ENCODE measurements around the gene GALNT11. TPM values are rescaled to one million over a fixed set of nuclear protein-coding genes. Genes with fewer than 3 reads are reported as not detected.

The GALNT11 gene
- polyA plus RNA-seq, 3 donors: 103 to 145 (median 125) TPM

GRCh38 chr7:152090747-152091146 is 65.3 kb downstream of the GALNT11 start:
- DNase-seq (ENCODE audit: extremely low read depth in 1 of 11, low read depth in 9 of 11, low spot score in 4 of 11): no peak

DNA sequence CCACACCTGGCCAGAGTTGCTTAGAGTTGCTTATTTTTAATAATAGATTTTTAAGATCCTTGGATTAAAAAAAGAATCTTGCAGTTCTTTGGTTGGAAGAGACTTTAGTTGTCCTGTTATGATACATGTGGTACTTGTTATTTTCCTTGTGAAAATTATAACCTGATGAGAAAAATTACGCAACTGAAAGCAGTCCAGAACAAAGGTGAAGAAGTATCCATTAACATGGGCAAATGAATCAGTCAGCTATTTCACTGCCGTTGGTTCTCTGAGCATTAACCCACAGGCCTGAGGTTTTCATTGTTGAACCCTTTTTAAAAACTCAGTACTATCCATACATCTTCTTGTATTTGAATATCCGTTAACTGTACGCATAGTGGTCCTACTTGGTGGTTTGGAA is 68.2 kb downstream of the GALNT11 start:
- no peak for DNase-seq (ENCODE audit: extremely low read depth in 1 of 11, low read depth in 9 of 11, low spot score in 4 of 11)

- no peak for DNase-seq (ENCODE audit: extremely low read depth in 1 of 11, low read depth in 9 of 11, low spot score in 4 of 11)
Observed at GRCh38 chr7:152095771-152096170, 70.3 kb downstream of the GALNT11 start.

DNA sequence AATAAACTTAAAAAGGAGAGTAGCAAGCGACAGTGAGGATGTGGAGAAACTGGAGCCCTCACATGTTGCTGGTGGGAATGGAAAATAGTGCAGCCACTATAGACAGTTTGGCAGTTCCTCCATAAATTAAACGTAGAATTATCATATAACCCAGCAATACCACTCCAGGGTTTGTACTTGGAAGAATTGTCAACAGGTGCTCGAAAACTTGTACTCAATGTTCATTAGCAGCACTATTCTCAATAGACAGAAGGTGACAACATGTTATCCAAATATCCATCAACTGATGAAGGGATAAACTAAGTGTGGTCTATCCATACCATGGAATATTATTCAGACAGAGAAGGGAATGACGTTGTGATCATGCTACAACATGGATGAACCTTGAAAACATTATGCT is 71.9 kb downstream of the GALNT11 start:
- no peak for DNase-seq (ENCODE audit: extremely low read depth in 1 of 11, low read depth in 9 of 11, low spot score in 4 of 11)

DNA sequence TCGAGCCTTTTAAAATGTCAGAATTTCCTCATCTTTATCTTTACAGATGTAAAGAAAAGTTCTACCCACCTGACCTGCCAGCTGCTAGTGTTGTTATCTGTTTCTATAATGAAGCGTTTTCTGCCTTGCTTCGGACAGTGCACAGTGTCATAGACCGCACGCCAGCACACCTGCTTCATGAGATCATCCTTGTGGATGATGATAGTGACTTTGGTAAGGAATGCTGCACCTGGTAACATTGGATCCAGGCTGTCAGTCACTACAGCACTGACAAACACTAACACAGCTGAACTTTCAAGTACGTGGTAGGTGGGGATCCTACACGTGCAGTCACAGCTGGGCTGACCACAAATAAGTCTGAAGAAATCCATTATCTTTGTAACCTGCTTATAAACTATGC is 77.6 kb downstream of the GALNT11 start:
- DNase-seq (ENCODE audit: extremely low read depth in 1 of 11, low read depth in 9 of 11, low spot score in 4 of 11): no peak

DNA sequence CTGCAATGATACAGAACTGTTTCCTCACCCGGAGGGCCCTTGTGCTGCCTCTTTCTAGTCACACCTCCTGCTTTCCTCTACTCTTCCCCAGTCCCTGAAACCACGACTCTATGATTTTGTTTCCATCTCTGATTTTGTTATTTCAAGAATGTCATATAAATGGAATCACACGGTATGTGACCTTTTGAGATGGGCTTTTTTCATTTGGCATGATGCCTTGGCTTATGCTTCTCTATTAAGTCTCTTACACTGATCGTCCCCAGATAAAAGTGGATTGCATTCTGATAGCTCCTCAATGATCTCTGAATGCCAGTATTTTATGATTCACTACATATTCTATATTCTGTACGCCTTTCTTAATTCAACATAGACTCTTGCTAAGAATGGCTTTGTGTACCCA is 78.2 kb downstream of the GALNT11 start:
- no peak for DNase-seq (ENCODE audit: extremely low read depth in 1 of 11, low read depth in 9 of 11, low spot score in 4 of 11)

DNA sequence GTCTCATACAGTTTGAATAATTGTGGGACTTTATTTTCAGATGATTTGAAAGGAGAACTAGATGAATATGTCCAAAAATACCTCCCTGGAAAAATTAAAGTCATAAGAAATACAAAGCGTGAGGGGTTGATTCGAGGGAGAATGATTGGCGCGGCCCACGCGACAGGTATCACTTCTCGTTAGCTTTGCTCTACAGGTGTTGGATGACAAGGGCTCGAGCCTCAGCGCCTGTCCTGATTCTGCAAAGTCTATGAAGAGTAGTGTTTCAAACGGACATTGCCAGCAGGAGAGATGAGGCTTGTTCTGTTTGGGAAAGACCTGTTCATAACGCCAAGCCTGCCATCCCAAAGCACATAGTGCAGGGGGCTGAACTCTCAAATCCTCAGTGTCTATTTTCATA is 79.7 kb downstream of the GALNT11 start:
- no peak for DNase-seq (ENCODE audit: extremely low read depth in 1 of 11, low read depth in 9 of 11, low spot score in 4 of 11)

GRCh38 chr7:152106990-152107389 is 81.5 kb downstream of the GALNT11 start:
- no peak for DNase-seq (ENCODE audit: extremely low read depth in 1 of 11, low read depth in 9 of 11, low spot score in 4 of 11)

- no peak for DNase-seq (ENCODE audit: extremely low read depth in 1 of 11, low read depth in 9 of 11, low spot score in 4 of 11)
Observed at GRCh38 chr7:152107945-152108344, 82.5 kb downstream of the GALNT11 start.

DNA sequence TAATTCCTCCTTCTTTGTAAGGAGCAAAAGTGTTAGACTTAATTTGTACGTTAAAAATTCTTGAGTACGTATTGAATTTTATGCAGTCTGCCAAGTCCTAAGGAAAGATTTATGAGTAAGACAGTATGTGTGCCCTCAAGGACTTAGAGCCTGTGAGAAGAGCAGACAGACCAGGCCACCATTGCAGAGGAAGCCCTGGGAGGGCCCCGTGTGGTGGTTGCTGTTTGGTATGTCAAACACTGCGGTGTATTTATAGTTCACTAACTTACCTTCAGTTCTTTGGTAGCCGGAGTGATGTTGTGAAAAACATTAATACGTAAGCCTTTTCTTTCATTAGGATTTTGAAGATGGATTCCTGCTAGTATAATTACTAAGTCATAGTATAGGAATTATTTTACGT is 82.9 kb downstream of the GALNT11 start:
- no peak for DNase-seq (ENCODE audit: extremely low read depth in 1 of 11, low read depth in 9 of 11, low spot score in 4 of 11)

GRCh38 chr7:152112829-152113228 is 87.4 kb downstream of the GALNT11 start:
- no peak for DNase-seq (ENCODE audit: extremely low read depth in 1 of 11, low read depth in 9 of 11, low spot score in 4 of 11)

DNA sequence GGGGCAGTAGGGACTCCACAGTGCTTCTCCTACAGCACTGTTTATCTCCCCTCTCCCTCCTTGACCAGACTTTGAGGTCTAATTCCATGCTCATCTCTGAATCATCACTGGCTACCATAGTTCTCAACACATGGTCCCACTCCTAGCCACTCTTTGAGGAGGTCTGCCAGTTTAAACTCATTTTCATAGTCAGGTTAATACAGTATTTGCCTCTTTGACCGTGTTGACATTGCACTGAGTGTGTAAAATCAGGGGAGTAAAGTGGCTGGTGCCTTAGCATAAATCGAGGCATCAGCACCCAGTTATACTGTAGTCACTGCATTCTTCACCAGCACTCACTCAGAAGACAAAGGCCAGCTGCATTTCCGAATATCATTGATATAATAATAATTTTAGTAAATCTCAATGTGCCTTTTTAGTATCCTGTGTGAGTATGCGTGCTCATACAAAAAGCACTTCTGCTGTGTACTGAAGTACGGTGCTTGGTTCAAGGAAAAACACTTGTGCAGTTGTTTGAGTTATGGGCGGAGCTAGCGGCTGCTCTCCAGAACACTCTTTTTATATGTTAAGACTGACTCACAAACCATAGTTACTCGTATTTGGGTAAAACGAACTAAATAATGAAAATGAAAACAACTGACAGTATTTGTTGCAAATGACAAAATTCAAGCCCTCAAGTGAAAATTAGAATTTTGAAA is 89.7 kb downstream of the GALNT11 start:
- DNase-seq (ENCODE audit: extremely low read depth in 1 of 11, low read depth in 9 of 11, low spot score in 4 of 11): no peak

DNA sequence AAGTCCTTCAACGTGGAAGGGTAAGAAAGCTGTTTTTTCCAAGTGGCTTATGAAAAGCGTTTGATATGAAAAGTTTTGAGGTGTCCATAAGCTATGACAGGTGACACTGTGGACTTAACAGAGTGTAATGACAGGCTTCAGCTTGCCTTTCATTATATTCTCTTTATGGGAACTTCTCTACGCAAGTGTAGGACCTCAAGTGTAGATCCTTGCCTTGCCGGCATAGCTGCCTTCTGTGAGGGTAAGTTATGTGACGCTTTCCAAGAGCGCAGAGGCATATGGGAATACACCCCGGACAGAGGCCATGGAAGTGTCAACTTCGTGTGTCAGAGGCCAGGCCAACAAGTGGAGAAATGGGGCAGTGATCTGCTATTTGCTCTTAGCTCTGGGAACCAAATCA is 91.9 kb downstream of the GALNT11 start:
- no peak for DNase-seq (ENCODE audit: extremely low read depth in 1 of 11, low read depth in 9 of 11, low spot score in 4 of 11)

DNA sequence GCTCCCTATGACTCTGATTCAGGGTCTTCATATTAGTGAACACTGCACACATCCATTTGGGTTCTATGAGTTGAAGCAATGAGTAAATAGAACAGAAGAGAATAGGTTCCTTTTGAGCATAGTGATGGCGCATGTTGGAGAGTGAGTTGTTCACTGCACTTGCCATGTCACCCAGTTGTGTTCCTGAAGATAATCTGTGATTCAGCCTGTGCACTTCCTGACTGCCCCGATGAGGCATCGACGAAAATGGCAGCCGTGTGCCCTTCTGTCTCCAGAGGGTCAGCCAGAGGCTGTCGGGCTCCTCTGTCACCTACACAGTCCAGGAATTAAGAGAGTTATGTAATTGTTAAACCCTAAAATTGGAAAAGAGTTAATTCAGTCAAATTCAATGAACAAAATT is 94.7 kb downstream of the GALNT11 start:
- DNase-seq (ENCODE audit: extremely low read depth in 1 of 11, low read depth in 9 of 11, low spot score in 4 of 11): no peak

- DNase-seq (ENCODE audit: extremely low read depth in 1 of 11, low read depth in 9 of 11, low spot score in 4 of 11): no peak
Observed at GRCh38 chr7:152120776-152121175, 95.3 kb downstream of the GALNT11 start.

- no peak for DNase-seq (ENCODE audit: extremely low read depth in 1 of 11, low read depth in 9 of 11, low spot score in 4 of 11)
Observed at GRCh38 chr7:152121432-152121831, 96.0 kb downstream of the GALNT11 start.

- DNase-seq (ENCODE audit: extremely low read depth in 1 of 11, low read depth in 9 of 11, low spot score in 4 of 11): no peak
Observed at GRCh38 chr7:152122540-152122939, 97.1 kb downstream of the GALNT11 start.

DNA sequence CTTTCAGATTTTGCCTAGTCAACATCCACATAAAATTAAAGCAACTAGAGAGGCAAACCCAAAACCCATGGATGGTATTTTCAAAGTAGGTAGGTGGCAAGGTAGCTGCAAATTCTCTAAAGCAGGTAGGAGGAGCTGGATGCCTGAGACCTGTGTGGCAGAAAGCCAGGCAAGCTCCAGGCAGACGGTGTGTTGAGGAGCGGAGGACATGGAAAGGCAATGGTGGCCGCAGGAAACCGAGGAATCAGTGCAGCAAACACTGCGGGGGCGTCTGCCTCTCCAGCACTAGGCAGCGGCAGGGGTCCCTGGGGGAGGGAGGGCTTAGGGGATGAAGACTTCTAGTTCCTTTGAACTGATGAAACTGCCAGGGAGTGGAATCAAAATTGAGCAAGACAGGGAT is 101.3 kb downstream of the GALNT11 start:
- no peak for DNase-seq (ENCODE audit: extremely low read depth in 1 of 11, low read depth in 9 of 11, low spot score in 4 of 11)

DNA sequence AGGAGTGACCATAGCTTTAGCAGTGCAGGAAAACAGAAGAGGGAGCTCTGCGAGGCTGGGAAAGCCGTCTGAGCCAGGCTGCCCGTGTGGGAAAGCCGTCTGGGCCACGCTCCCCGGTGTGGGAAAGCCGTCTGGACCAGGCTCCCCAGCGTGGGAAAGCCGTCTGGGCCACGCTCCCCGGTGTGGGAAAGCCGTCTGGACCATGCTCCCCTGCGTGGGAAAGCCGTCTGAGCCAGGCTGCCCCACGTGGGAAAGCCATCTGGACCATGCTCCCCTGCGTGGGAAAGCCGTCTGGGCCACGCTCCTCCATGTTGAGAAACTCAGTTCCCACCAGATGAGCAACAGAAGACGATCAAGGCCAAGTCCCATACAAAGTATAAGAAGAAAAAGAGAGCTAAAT is 101.8 kb downstream of the GALNT11 start:
- DNase-seq (ENCODE audit: extremely low read depth in 1 of 11, low read depth in 9 of 11, low spot score in 4 of 11): no peak

- no peak for DNase-seq (ENCODE audit: extremely low read depth in 1 of 11, low read depth in 9 of 11, low spot score in 4 of 11)
Observed at GRCh38 chr7:152128252-152128651, 102.8 kb downstream of the GALNT11 start.

DNA sequence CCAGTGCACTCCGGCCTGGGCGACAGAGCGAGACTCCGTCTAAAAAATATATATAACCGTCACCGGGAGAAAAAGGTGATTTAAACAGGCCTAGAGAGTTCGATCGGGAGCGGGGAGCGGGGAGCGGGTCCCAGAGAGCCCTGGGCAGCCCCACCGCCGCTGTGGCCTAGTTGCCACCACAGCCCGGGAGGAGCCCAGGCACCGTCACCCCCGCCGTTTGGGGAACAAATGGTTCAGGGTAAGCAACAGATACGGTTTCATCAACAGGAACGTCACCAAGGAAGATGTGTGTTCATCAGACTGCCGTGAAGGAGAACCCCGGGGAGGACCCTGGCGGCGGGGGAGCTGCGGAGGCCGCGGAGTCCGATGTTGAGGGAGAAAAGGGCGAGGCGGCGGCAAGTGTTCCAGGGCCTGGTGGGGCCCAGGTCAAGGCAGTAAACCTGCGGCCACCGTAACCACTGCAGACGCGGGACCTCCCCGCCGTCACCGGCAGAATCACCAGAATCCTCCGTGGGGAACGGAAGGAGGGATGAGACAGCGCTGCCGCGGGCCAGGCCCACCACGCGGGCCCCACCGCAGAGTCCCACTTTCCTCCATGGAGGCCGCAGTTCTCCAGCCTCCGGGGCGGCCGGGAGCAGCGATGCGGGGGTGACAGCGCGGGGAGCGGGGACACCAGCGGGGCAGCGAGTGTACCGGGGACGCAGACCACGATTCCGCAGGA is 103.4 kb downstream of the GALNT11 start:
- DNase-seq (ENCODE audit: extremely low read depth in 1 of 11, low read depth in 9 of 11, low spot score in 4 of 11): no peak
